Measurements from ENCODE around the gene PLEKHM3. TPM values are rescaled to one million over a fixed set of nuclear protein-coding genes. Genes with fewer than 3 reads are reported as not detected.

Gene PLEKHM3
- total and polyA plus RNA-seq, 2 donors (not counting 3 experiments of a cell fraction or from before 2014, with no cell fraction given): 3.1 to 9.1 TPM

GRCh38 chr2:207883002-207883780 is 142.1 kb downstream of the PLEKHM3 start:
- no peaks in the 10 kb centered on the region for H3K27me3 ChIP-seq (ENCODE audit: control insufficient read depth in 2 of 2, insufficient read depth in 2 of 2, low read length in 2 of 2)
- no peak overlapping the region for H3K27ac ChIP-seq (ENCODE audit: insufficient read depth, low read depth, low read length)
- no peaks in the 10 kb centered on the region for H4K20me1 ChIP-seq (replicated peaks; ENCODE audit: control insufficient read depth, extremely low read depth, insufficient read depth, low read length)
- H3K79me2 ChIP-seq (ENCODE audit: control insufficient read depth, insufficient read depth, low read length): no peaks in the 10 kb centered on the region
- ChIA-PET POLR2A (no interaction called here), CTCF (interaction anchor here (1.0 to 1.4 kb wide), 3 partner anchors 10 to 90 kb away, joined by 3 read pairs; no protein-coding TSS in a partner anchor)
- no peaks in the 10 kb centered on the region for H3K9me3 ChIP-seq (replicated peaks; ENCODE audit: control insufficient read depth, insufficient read depth, low read length)
- H3K4me3 ChIP-seq (replicated peaks in 1 of 3; ENCODE audit: insufficient read depth in 1 of 3, low read depth in 1 of 3, low read length in 3 of 3): no peak overlapping the region
- H3K9me1 ChIP-seq (replicated peaks; ENCODE audit: control insufficient read depth, extremely low read depth, insufficient read depth, low read length): no peaks in the 10 kb centered on the region
- H3K4me2 ChIP-seq (ENCODE audit: insufficient read depth, low read length): no peak overlapping the region
- intact Hi-C loops (cut with micrococcal nuclease) (no loop called here), dilution Hi-C loops (cut with MboI; ENCODE audit: extremely low pct_ligation_motif_present, low sequenced_read_pairs) (no loop called here)
- DNase-seq (ENCODE audit: low read depth, low spot score) (no peak), FAIRE-seq (no peak)
- no peak overlapping the region for H2AFZ ChIP-seq (ENCODE audit: low read depth, low read length)
- H3K9ac ChIP-seq (replicated peaks; ENCODE audit: extremely low read depth, insufficient read depth, low read length): no peak overlapping the region
- no peaks in the 10 kb centered on the region for H3K36me3 ChIP-seq (ENCODE audit: control insufficient read depth in 2 of 2, extremely low read depth in 1 of 2, insufficient read depth in 2 of 2, low read length in 2 of 2)
- H3K4me1 ChIP-seq (ENCODE audit: control insufficient read depth, extremely low read depth, insufficient read depth, low read length): peaks cover 4% of the 10 kb centered on the region
- BruUV-seq (replicated peaks): no TSS peak
- TF ChIP-seq FOS (IDR thresholded peaks at IDR 0.05; ENCODE audit: borderline replicate concordance, insufficient read depth, low read length) (no peak), GATA2 (IDR thresholded peaks at IDR 0.05; ENCODE audit: insufficient read depth, insufficient read length, low read depth, low read length) (no peak), POLR2A (IDR thresholded peaks at IDR 0.05; ENCODE audit: low read depth, low read length) (no peak), MAX (IDR thresholded peaks at IDR 0.05; ENCODE audit: insufficient read depth, insufficient read length) (no peak), EZH2 (IDR thresholded peaks at IDR 0.05; ENCODE audit: borderline replicate concordance, low read depth, low read length, severe bottlenecking) (no peak), POLR2AphosphoS5 (IDR thresholded peaks at IDR 0.05; ENCODE audit: insufficient read depth, low read depth, low read length) (no peak), CTCF (IDR thresholded peaks at IDR 0.05; ENCODE audit: extremely low read depth in 1 of 2, insufficient read depth in 1 of 2, low read depth in 1 of 2, low read length in 2 of 2) (no peak), JUN (IDR thresholded peaks at IDR 0.05; ENCODE audit: borderline replicate concordance, insufficient read depth, insufficient read length, low read depth) (no peak), MYC (IDR thresholded peaks at IDR 0.05; ENCODE audit: low read depth, low read length) (no peak)
